G401 (cell line): Measurements from ENCODE around the gene ICAM1. TPM values are rescaled to one million over a fixed set of nuclear protein-coding genes. Genes with fewer than 3 reads are reported as not detected.

Source experiments
- DNase-seq: peaks from one replicate; pipeline ENCODE4 v3.0.0-alpha.2; 2015; ENCODE audit warnings: low spot score
- in situ Hi-C: cut with HindIII; loops from 2 replicates; pipeline ENCODE4 v1.10.0; 2016; ENCODE audit warnings: low sequenced_read_pairs, mixed read lengths
- total RNA-seq: library from RNA; depleted of rRNA; stranded (reverse); fragments of >200 nt; shearing (Covaris generic); gene quantifications from 2 replicates; pipeline ENCODE4 v1.2.3, GENCODE V29; 2014; rRNA removed

Gene ICAM1
- total RNA-seq, 1 experiment from 2014 or later, result 16.9 TPM

- in situ Hi-C loops, result no loop called here
These were observed 64.5 kb downstream of the ICAM1 start for GRCh38 chr19:10335352-10335985.

More at GRCh38 chr19:10335352-10335985, 64.5 kb downstream of the ICAM1 start:
- DNase-seq, result no peak

Other genes starting within 250 kb of the ICAM1 start
- gene SHFL, start 184.8 kb upstream of the ICAM1 start, total RNA-seq, result 9.5 and 10.8 TPM in 2 replicates
- gene ANGPTL6, start 168.4 kb upstream of the ICAM1 start, total RNA-seq, result 0.18 and 0.64 TPM in 2 replicates
- gene PPAN, start 164.8 kb upstream of the ICAM1 start, total RNA-seq, result 77.4 and 104 TPM in 2 replicates
- gene P2RY11, start 159.4 kb upstream of the ICAM1 start, total RNA-seq, result 6.6 and 8.0 TPM in 2 replicates
- 356 and 383 TPM in 2 replicates for gene EIF3G, start 151.2 kb upstream of the ICAM1 start, total RNA-seq
- 36.9 and 72.9 TPM in 2 replicates for gene DNMT1, start 76.2 kb upstream of the ICAM1 start, total RNA-seq
- 8.0 and 14.0 TPM in 2 replicates for gene S1PR2, start 39.8 kb upstream of the ICAM1 start, total RNA-seq
- gene MRPL4, start 18.9 kb upstream of the ICAM1 start, total RNA-seq, result 134 and 137 TPM in 2 replicates
- gene ICAM4, start 15.8 kb downstream of the ICAM1 start, total RNA-seq, result 2.4 and 7.1 TPM in 2 replicates
- 13.2 and 14.8 TPM in 2 replicates for gene ICAM5, start 18.8 kb downstream of the ICAM1 start, total RNA-seq
- 0.55 and 1.6 TPM in 2 replicates for gene ZGLP1, start 38.7 kb downstream of the ICAM1 start, total RNA-seq
- 25.2 and 26.2 TPM in 2 replicates for gene FDX2, start 44.9 kb downstream of the ICAM1 start, total RNA-seq
- gene RAVER1, start 62.4 kb downstream of the ICAM1 start, total RNA-seq, result 21.8 and 22.7 TPM in 2 replicates
- 21.8 and 23.8 TPM in 2 replicates for gene ICAM3, start 68.5 kb downstream of the ICAM1 start, total RNA-seq
- gene TYK2, start 109.5 kb downstream of the ICAM1 start, total RNA-seq, result 82.0 and 134 TPM in 2 replicates
- gene CDC37, start 132.4 kb downstream of the ICAM1 start, total RNA-seq, result 298 and 319 TPM in 2 replicates
- gene PDE4A, start 149.4 kb downstream of the ICAM1 start, total RNA-seq, result 7.6 and 10.7 TPM in 2 replicates
- gene KEAP1, start 232.2 kb downstream of the ICAM1 start, total RNA-seq, result 141 and 143 TPM in 2 replicates
- 13.5 and 22.1 TPM in 2 replicates for gene S1PR5, start 246.3 kb downstream of the ICAM1 start, total RNA-seq